ENCODE results near the gene TLR10.
A peak's percentile ranks its signal among the peaks of the same experiment; 100 is the strongest.

Gene TLR10

GRCh38 chr4:38764277-38764676 is 18.5 kb downstream of the TLR10 start:
- no peak for DNase-seq (ENCODE audit: low read depth)

DNA sequence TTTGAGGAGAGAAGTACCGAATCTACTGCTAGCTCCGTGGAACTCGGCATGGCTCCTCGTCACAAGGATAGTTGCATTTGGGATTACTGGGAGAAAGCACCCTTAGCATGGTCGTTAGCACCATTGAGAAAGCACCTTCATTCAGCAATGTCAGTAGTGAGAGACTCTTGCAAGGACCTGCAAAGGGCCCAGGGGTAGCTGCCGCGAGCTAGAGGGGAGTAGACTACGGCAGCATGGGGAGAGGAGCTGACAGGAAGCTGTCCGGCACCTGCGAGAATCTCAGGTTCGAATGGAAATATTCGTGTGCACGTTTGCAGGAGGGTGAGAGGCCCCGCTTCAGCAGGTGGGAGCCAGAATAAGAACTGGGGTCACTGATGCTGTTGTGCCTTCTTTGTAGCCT is 20.2 kb downstream of the TLR10 start:
- no peak for DNase-seq (ENCODE audit: low read depth)

- no peak for DNase-seq (ENCODE audit: low read depth)
Measured at GRCh38 chr4:38759790-38760122, 23.0 kb downstream of the TLR10 start.

GRCh38 chr4:38759113-38759789 is 23.5 kb downstream of the TLR10 start:
- peak; percentile 73 for DNase-seq (ENCODE audit: low read depth)

- DNase-seq (ENCODE audit: low read depth) = no peak
Measured at GRCh38 chr4:38757945-38758600, 24.7 kb downstream of the TLR10 start.

DNA sequence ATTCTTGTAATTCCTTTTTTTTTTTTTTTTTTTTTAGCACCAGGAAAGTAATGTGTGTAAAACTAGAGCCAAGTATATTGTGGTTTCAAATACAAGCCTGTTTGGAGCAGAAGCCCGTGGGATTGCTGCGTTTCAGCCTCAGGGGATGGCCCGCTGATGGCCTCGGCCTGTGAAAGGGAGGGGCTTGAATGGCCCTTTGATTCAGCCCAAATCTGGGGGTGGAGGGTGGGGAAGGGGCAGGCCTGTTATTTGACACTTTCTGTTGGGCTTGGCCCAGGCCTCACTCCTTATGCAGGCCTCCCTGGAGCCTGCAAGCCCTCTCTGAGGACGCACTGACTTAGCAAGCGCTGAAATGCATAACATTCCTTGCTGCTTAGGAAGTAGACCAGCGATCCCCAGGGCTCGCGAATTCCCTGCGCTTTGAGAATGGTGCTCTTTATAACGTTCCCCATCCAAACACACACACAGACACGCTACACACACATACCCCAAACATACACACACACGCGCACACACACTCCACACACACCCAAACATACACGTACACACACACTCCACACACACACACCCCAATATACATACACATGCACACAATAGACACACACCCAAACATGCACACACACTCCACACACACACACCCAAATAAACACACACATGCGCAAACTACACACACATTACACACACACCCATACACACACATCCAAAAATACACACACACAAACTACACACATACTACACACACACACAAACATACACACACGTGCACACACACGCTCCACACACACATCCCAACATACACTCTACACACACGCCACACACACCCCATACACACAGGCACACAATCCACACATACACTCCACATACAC is 29.6 kb downstream of the TLR10 start:
- DNase-seq (ENCODE audit: low read depth) = peak; percentile 100

- peak; percentile 73 for DNase-seq (ENCODE audit: low read depth)
Measured at GRCh38 chr4:38752372-38752940, 30.3 kb downstream of the TLR10 start.

DNA sequence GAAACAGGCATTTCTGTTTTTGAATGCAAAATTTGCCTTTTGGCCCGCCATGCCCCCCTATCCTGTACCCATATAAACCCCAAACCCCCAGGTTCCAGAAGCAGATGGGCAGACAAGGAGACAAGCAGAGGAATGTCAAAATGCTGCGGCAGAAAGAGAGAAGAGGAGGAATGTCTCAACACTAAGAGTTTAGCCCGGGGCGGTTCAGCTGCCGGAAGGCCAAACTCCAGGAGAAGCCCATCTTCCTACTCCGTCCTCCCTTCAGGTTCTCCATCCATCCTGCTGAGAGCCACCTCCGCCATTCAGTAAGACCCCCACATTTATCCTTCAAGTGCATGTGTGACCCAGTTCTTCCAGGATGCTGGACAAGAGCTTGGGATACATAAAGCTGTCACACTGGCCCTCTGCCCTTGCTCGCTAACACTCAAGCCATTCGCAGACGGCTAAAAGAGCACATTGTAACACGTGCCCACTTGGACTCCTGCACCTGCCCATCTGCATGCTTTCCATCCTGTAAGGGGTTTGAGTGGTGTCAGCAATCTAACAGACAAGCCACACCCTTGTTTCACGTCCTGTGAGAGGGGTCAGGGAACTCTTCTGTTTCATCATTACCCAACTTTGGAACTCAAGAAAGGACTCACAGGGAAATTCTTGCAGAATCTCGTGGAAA is 31.3 kb downstream of the TLR10 start:
- no peak for DNase-seq (ENCODE audit: low read depth)

DNA sequence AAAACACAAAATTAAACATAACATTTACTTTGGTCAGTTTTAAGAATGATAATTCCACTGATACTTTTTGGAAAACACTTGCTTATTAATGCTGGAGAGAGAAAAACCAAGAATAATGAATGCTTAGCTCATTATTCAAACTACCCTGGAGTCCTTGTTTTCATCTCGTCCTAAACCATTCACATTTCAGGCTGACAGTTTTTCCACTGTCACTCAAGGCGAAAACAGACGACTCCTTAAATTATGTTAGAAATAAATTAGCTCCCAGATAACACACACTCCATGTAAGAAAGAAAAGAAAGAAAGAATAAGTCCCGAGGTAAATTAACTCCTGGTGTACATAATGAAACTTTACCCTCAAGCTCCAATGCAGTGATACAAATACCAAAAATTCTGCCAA is 33.5 kb downstream of the TLR10 start:
- no peak for DNase-seq (ENCODE audit: low read depth)

DNA sequence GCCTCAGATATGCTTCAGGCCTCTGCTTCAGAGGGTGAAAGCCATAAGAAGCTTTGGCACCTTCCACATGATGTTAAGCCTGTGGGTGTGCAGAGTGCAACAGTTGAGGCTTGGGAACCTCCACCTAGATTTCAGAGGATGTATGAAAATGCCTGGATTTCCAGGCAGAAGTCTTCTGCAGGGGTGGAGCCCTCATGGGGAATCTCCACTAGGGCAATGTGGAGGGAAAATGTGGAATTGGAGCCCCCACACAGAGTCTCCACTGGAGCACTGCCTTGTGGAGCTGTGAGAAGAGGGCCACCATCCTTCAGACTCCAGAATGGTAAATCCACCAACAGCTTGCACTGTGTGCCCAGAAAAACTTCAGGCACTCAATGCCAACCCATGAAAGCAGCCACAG is 35.2 kb downstream of the TLR10 start:
- DNase-seq (ENCODE audit: low read depth) = no peak

DNA sequence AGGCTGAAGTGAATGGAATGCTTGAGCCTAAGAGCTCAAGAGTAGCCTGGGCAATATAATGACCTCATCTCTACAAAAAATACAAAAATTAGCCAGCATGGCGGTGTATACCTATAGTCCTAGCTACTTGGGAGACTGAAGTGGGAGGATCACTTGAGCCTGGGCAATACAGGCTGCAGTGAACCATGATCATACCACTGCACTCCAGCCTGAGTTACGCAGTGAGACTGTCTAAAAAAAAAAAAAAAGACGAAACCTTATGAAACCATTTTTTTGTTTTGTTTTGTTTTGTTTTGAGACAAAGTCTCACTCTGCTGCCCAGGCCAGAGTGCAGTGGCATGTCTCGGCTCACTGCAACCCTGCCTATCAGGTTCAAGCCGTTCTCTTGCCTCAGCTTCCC is 36.9 kb downstream of the TLR10 start:
- no peak for DNase-seq (ENCODE audit: low read depth)

GRCh38 chr4:38743866-38744265 is 38.9 kb downstream of the TLR10 start:
- DNase-seq (ENCODE audit: low read depth) = peak; percentile 46

GRCh38 chr4:38740303-38740702 is 42.5 kb downstream of the TLR10 start:
- DNase-seq (ENCODE audit: low read depth) = no peak

DNA sequence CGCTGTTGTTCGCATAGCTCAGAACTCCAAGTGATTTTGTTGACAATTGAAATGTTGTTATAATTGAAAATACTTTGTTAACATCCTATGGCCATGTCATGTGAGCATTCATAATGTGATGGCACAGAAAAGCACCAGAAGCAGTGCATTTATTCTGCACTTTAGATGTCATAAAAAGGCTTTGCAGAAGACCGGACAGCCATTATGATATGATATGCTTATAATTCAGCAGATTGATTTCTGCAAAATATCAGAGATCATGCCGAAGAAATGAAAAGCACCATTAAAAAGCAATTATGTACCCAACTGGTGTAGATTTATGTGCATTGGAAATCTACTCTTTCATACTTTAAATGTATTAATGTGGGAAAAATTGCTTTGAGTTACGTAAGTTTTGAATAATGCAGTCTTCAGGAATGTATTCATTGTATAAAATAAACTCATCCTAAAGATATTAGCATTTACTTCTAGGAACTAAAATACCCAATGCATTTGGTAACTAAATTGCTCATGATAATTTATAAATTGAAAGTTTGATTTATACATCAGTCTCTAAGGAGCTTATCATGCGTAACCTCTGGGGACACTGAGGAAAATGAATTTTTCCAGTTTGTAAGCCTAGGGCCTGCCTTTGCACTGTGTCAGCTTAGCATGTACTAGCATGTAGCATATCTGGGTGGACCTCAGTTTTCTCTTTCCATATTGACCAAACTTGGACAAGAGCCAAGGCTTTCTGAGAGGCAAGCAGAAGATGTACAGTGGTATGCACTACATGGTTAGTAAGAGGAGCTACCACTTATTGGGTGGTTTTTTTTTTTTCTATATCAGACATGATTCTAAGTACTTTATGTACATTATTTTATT is 43.6 kb downstream of the TLR10 start:
- DNase-seq (ENCODE audit: low read depth) = no peak

DNA sequence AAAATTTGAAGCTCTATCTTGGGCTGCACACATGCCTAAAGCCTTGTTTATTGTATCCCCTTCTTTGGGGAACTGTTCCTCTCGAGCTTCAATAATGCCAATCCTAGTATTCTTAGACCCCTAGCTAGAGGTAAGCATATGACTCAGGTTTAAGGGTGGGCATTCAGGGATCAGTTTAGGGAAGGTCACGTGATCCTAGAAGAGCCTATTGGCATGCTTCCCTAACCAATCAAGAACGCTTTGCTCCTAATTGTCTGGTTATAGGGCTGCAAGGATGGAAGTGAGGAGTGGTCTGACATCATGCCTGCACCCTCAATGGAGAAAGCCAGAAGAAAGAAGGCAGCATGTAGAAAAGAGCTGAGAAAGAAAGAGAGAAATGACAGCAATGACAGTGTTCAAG is 46.9 kb downstream of the TLR10 start:
- no peak for DNase-seq (ENCODE audit: low read depth)

GRCh38 chr4:38734911-38735310 is 47.9 kb downstream of the TLR10 start:
- DNase-seq (ENCODE audit: low read depth) = peak; percentile 10

DNA sequence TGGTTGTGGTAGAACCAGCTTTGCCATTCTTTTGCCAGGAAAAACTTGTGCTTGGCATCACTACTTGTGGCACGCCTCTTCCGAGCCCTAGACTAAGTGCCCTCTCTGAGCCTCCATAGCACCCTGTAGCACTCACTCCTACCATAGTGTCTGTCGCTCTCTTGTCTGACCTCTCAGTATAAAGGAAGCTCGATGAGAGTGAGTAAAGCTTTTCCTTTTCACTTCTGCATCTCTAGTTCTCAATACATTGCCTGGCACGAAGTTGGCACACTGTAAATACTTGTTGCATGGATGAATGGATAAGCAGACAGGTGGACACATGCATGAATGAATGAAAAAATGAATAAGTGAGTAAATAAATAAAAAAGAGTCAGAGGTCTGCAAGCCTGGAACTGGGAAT is 48.3 kb downstream of the TLR10 start:
- DNase-seq (ENCODE audit: low read depth) = no peak

- no peak for DNase-seq (ENCODE audit: low read depth)
Measured at GRCh38 chr4:38733663-38734062, 49.1 kb downstream of the TLR10 start.

GRCh38 chr4:38730830-38731646 is 51.8 kb downstream of the TLR10 start:
- DNase-seq (ENCODE audit: low read depth) = peak; percentile 92

- DNase-seq (ENCODE audit: low read depth) = no peak
Measured at GRCh38 chr4:38730493-38730829, 52.3 kb downstream of the TLR10 start.
